Fibroblast of lung (primary cell): ENCODE measurements around the gene CCDC27.

Experiments
- CTCF ChIP-seq, 2 donors: IDR thresholded peaks in 1 of 2; conservative IDR thresholded peaks in 1 of 2; 1 replicate in 1 of 2; 2 replicates in 1 of 2; pipeline ENCODE4 v1.5.1; 2011 to 2012; ENCODE audit warnings: low read length in 2 of 2, control low read depth in 1 of 2, inconsistent platforms in 1 of 2, low read depth in 1 of 2, mild to moderate bottlenecking in 1 of 2
- EZH2 ChIP-seq: IDR thresholded peaks from 2 replicates; pipeline ENCODE4 v1.5.1; 2012; ENCODE audit warnings: low read length, control low read depth, mild to moderate bottlenecking; ENCODE audit errors: missing control alignments

- TF ChIP-seq CTCF (conservative IDR thresholded peaks at IDR 0.05 in 1 of 2, IDR thresholded peaks at IDR 0.05 in 1 of 2; ENCODE audit: low read depth in 1 of 2, low read length in 2 of 2): no peak
- TF ChIP-seq EZH2: no peak
Measured at GRCh38 chr1:3736131-3736561, 16.1 kb upstream of the CCDC27 start.
